MCF 10A (cell line): ENCODE data around the gene FIBCD1. TPM values are rescaled to one million over a fixed set of nuclear protein-coding genes. Genes with fewer than 3 reads are reported as not detected.

Source experiments
- Bru-seq: library from RNA; stranded (reverse); fragments of 400-500 nt; gene quantifications from one replicate; lab custom pipeline; 2021; lab: Mats Ljungman, UMichigan
- BruChase-seq, 2 experiments: library from RNA; stranded (reverse); fragments of 400-500 nt; gene quantifications; one replicate each; lab custom pipeline; 2021; lab: Mats Ljungman, UMichigan
- BruUV-seq: library from RNA; stranded (reverse); fragments of 400-500 nt; replicated peaks from 2 replicates; lab custom pipeline; 2021; lab: Mats Ljungman, UMichigan
- CTCF ChIA-PET: fragments of 300-600 bp; sonication (Branson Sonifier 250); formaldehyde crosslinking; extraction: SDS; loops from one replicate; lab custom pipeline; 2021; ENCODE audit warnings: antibody characterized with exemption, inconsistent platforms; lab: Yijun Ruan, JAX
- POLR2A ChIA-PET: fragments of 300-600, 350-650 bp; sonication (Branson Sonifier 250); formaldehyde crosslinking; extraction: SDS; loops from one replicate; lab custom pipeline; 2020; ENCODE audit warnings: antibody characterized with exemption, inconsistent platforms; lab: Yijun Ruan, JAX
- DNase-seq: peaks from one replicate; pipeline ENCODE4 v3.0.0-alpha.2; 2018; ENCODE audit not compliant: unreplicated experiment
- H3K27ac Mint-ChIP-seq: one replicate; pipeline ENCODE4 v1.8.0; 2022; ENCODE audit warnings: mild to moderate bottlenecking, low read depth, mixed read lengths; ENCODE audit not compliant: unreplicated experiment
- H3K27me3 Mint-ChIP-seq: one replicate; pipeline ENCODE4 v1.8.0; 2022; ENCODE audit warnings: mixed read lengths; ENCODE audit not compliant: insufficient read depth, unreplicated experiment
- H3K36me3 Mint-ChIP-seq: one replicate; pipeline ENCODE4 v1.8.0; 2022; ENCODE audit warnings: mild to moderate bottlenecking, moderate library complexity, mixed read lengths; ENCODE audit not compliant: insufficient read depth, unreplicated experiment
- H3K4me1 Mint-ChIP-seq: one replicate; pipeline ENCODE4 v1.8.0; 2022; ENCODE audit warnings: mixed read lengths; ENCODE audit not compliant: insufficient read depth, unreplicated experiment
- H3K4me3 Mint-ChIP-seq: one replicate; pipeline ENCODE4 v1.8.0; 2022; ENCODE audit warnings: mild to moderate bottlenecking, moderate library complexity, mixed read lengths; ENCODE audit not compliant: unreplicated experiment
- H3K9me3 Mint-ChIP-seq: one replicate; pipeline ENCODE4 v1.8.0; 2022; ENCODE audit warnings: mixed read lengths; ENCODE audit not compliant: unreplicated experiment
- CTCF ChIP-seq: fragments of 200-600 bp; IDR thresholded peaks from one replicate; pipeline ENCODE4 v1.8.0; 2022; ENCODE audit warnings: antibody characterized with exemption, mild to moderate bottlenecking; ENCODE audit not compliant: unreplicated experiment
- intact Hi-C: fragments of 100-400 bp; cut with micrococcal nuclease; formaldehyde crosslinking; loops from 2 replicates; pipeline ENCODE4 v1.14.1; 2022
- long read RNA-seq: library from polyadenylated mRNA; stranded (forward); transcript quantifications from one replicate; pipeline ENCODE4 v2.0.0, GENCODE V29; 2022
- total RNA-seq: library from RNA; stranded (reverse); gene quantifications from 2 replicates; pipeline ENCODE4 v1.2.3, GENCODE V29; 2022

FIBCD1 gene
- 1.6 and 2.8 TPM in 2 replicates for total RNA-seq
- percentile 24 among the genes with signal in this experiment for Bru-seq, nascent RNA
- BruChase-seq, experiment 1, labeled RNA remaining after a 6-hour chase: percentile 40 among the genes with signal in this experiment
- percentile 27 among the genes with signal in this experiment for BruChase-seq, experiment 2, labeled RNA remaining after a 2-hour chase
- long read RNA-seq, partial matches to known transcripts: 2 of 8 reads
- long read RNA-seq, other reads (novel, unspliced or antisense): 3 of 8 reads

DNA sequence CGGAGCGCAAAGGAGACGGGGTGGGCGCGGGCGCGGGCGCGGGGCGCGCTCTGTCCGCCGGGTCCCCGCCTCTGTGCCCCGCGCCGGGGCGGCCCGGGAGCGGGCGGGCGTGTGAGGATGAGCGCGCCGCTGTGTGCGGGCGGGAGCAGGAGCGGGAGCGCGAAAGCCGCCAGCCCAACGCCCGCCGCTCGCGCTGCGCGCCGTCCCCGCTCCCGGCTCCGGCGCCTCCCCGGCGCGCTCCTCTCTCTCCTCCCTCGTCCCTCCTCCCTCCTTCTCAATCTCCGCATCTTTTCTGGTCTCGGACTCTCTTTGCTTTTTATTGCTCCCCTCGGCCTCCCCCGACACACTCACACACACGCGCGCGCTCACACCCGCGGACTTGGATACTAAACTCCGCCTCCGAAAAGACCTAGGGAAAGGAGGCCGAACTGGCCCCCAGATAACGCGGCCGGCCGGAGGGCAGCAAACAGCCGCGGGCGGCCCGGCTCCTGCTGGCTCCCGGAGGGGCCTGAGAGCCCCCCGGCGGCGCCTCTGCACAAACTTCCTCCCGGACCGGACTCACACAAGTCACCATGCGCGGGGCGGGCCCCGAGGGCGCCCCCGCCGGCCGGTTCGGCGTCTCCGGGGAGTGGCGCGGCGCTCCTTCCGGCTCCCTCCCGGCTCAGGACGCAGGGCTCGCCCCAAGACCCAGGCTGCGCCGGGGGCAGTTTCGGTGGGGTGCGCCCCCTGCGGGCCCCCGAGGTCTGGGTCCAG lies at the start of gene FIBCD1:
Gene FIBCD1, minus strand, starts transcription at position 596 of the 753 bp plus-strand sequence. CDS start 640 bp downstream, outside the sequence.
- CTCF ChIA-PET: no interaction called here
- DNase-seq: no peak
- no TSS peak for BruUV-seq
- Mint-ChIP-seq H3K4me3 (peak within 1 kb of the TSS; percentile 76), H3K4me1 (peaks cover 18% of the 10 kb centered on the region), H3K27ac (no peak within 1 kb of the TSS), H3K9me3 (no peaks in the 10 kb centered on the region), H3K27me3 (peaks cover 11% of the 10 kb centered on the region), H3K36me3 (no peaks in the 10 kb centered on the region)
- intact Hi-C loops: no loop called here
- POLR2A ChIA-PET: no interaction called here
- peak; percentile 48 for TF ChIP-seq CTCF

GRCh38 chr9:130988400-130988747 lies 49.3 kb upstream of the FIBCD1 start:
- Mint-ChIP-seq H3K27me3 (no peaks in the 10 kb centered on the region), H3K27ac (no peak overlapping the region), H3K36me3 (peaks cover 8% of the 10 kb centered on the region), H3K4me1 (no peaks in the 10 kb centered on the region), H3K4me3 (no peak overlapping the region), H3K9me3 (no peaks in the 10 kb centered on the region)
- no peak for DNase-seq
- CTCF ChIA-PET: interaction anchor here (0.6 kb wide), 1 partner anchor 19 kb away, joined by 3 read pairs; no protein-coding TSS in a partner anchor
- TF ChIP-seq CTCF: no peak
- intact Hi-C loops: no loop called here
- POLR2A ChIA-PET: no interaction called here
- no TSS peak for BruUV-seq

GRCh38 chr9:130987738-130988399 lies 48.8 kb upstream of the FIBCD1 start:
- no peak for TF ChIP-seq CTCF
- H3K4me3 Mint-ChIP-seq: no peak overlapping the region
- DNase-seq: no peak
- H3K36me3 Mint-ChIP-seq: peaks cover 8% of the 10 kb centered on the region
- H3K4me1 Mint-ChIP-seq: no peaks in the 10 kb centered on the region
- ChIA-PET POLR2A (no interaction called here), CTCF (interaction anchor here (0.7 kb wide), 1 partner anchor 122 kb away, joined by 3 read pairs; no protein-coding TSS in a partner anchor)
- no peaks in the 10 kb centered on the region for H3K27me3 Mint-ChIP-seq
- H3K27ac Mint-ChIP-seq: no peak overlapping the region
- no peaks in the 10 kb centered on the region for H3K9me3 Mint-ChIP-seq
- intact Hi-C loops: no loop called here
- BruUV-seq: no TSS peak

GRCh38 chr9:130987054-130987453 lies 48.0 kb upstream of the FIBCD1 start:
- no peak overlapping the region for H3K4me3 Mint-ChIP-seq
- no TSS peak for BruUV-seq
- no peak for TF ChIP-seq CTCF
- ChIA-PET CTCF (interaction anchor here (0.5 to 0.6 kb wide), 3 partner anchors 16 to 279 kb away, joined by 3 to 4 read pairs (median 3); no protein-coding TSS in a partner anchor), POLR2A (no interaction called here)
- no peak overlapping the region for H3K27ac Mint-ChIP-seq
- peaks cover 8% of the 10 kb centered on the region for H3K36me3 Mint-ChIP-seq
- H3K4me1 Mint-ChIP-seq: no peaks in the 10 kb centered on the region
- no peak for DNase-seq
- H3K9me3 Mint-ChIP-seq: no peaks in the 10 kb centered on the region
- no peaks in the 10 kb centered on the region for H3K27me3 Mint-ChIP-seq
- intact Hi-C loops: no loop called here
